GM19324 (cell line): ENCODE results near the gene RD3L.

Experiments
- ATAC-seq: cut with Tn5 transposase; IDR thresholded peaks from one replicate; pipeline ENCODE4 v1.9.1; 2021; ENCODE audit warnings: mild to moderate bottlenecking, moderate library complexity; ENCODE audit not compliant: unreplicated experiment, low FRiP score

RD3L gene

GRCh38 chr14:103897075-103897947, 45.0 kb downstream of the RD3L start:
- no peak for ATAC-seq

GRCh38 chr14:103896578-103896977, 45.8 kb downstream of the RD3L start:
- no peak for ATAC-seq

- ATAC-seq, result no peak
Observed at GRCh38 chr14:103894723-103895059, 47.6 kb downstream of the RD3L start.

GRCh38 chr14:103894034-103894722, 48.2 kb downstream of the RD3L start:
- ATAC-seq, result no peak

- ATAC-seq, result no peak
Observed at GRCh38 chr14:103892247-103892646, 50.1 kb downstream of the RD3L start.

GRCh38 chr14:103891667-103892215, 50.6 kb downstream of the RD3L start:
- no peak for ATAC-seq

GRCh38 chr14:103890821-103891666, 51.3 kb downstream of the RD3L start:
- ATAC-seq, result no peak
